HG03565 (cell line): ENCODE results near the gene RFC1.
"Not testable (repeated sequence)": the region's sequence is repeated elsewhere in the genome, so short reads cannot be mapped to it uniquely, and the experiment has no call there.

ENCODE experiments used
- ATAC-seq: cut with Tn5 transposase; IDR thresholded peaks from one replicate; pipeline ENCODE4 v1.9.1; 2021; ENCODE audit warnings: mild to moderate bottlenecking, moderate library complexity; ENCODE audit not compliant: unreplicated experiment

Gene RFC1

DNA sequence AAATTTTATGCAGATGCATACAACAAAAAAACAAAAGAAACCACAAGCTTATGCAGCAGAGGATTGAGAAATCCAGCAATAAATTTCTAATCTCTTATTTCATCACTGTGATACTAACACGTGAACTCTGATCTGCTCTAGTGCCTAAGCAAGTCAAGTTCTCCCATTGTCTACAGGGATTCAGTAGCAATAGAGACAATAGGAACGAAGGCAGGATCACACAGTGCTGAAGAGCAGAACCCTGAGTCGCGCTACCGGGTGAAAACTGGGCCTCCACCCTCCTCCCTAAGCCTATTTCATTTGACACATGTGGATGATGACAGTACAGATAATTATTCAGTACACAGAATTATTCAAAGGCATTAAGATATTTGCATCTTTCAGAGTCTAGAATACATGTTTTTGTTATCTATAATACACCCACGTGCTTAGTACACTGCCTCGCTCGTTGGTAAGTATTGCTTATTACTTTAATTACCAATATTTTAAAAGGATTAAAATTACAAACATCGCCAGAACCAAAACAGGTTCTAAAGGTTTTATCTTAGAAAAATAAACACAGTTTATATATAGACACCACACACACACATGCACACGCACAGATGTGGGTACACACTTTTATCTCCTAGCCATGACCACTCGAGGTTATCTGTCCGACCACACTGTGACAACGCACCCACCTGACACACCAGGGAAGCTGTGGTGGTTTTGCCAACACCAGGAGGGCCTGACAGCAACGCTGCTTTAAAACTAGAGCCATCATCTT, 60.1 kb downstream of the RFC1 start:
- ATAC-seq = no peak

GRCh38 chr4:39304651-39305050, 61.5 kb downstream of the RFC1 start:
- ATAC-seq = no peak

DNA sequence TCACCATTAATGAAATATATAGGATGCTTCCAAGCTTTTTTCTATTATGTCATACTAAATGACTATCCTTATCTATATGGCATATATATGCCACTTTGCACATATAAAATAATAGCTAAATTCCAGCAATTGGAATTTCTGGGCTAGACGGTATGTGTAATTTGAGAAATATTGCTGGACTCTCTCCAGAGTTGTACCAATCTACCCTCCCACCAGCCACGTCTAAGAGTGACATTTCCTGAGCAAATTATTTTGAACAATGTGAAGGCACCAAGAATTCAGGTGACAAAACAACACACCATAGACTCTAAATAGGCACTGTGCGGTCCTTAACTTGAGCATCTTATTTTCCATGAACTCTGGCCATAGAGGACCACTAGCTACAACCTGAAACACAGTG, 62.3 kb downstream of the RFC1 start:
- ATAC-seq = no peak

DNA sequence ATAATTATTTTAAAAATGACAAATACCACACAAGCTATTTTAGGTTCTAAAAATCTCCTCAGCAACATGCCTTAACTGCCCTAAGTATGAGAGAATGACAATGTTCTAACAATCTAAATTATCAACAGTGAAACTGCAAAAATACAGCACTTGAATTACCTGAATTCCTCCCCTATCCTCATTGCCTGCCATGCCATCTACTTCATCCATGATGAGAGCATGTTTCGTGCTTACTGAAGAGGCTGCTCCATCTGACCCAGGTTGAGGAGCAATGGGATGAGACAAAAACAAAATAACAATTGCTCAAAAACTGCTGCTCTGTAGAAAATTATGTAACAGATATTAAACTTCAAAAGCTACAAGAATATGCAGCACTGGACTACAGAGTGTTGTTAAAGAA, 63.3 kb downstream of the RFC1 start:
- ATAC-seq = no peak

GRCh38 chr4:39295784-39296183, 70.4 kb downstream of the RFC1 start:
- no peak for ATAC-seq

GRCh38 chr4:39292433-39292832, 73.7 kb downstream of the RFC1 start:
- ATAC-seq = not testable (repeated sequence)

GRCh38 chr4:39291686-39292085, 74.5 kb downstream of the RFC1 start:
- ATAC-seq = no peak

DNA sequence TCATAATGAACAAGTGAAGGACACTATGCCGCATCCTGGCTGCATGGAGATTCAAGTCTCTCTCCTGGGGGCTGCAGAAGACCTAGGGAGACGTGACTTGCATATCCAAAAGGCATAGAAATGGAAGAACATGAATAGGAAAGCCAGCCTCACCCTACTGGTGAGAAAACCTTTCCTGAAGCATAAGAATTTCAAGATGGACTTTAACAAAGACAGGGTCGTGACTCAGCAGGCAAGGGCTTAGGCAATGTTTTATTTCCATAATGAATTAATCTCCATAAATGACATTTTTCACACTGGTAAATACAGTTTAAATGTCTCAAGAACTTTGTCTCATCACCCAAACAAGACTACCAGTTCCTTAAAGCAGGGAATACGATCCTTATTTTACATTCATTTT, 78.9 kb downstream of the RFC1 start:
- no peak for ATAC-seq

DNA sequence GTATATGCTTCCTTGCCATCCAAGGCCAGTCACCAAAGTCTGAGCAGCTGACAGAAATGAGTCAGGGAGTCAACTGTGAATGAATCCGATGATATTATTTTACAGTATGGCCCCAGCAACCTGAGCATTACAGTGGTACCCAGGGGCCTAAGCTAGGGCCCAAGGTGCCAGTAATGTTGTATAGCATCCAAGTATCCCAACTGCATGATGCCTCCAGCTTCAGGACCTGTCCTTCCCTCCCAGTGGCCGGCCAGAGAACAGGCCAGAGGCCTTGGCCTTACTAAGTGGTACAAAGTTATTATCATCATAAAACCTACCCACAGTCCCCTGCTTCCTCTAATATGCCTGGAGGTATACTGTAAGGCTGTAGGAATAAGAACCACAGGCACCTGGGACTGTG, 79.9 kb downstream of the RFC1 start:
- no peak for ATAC-seq

DNA sequence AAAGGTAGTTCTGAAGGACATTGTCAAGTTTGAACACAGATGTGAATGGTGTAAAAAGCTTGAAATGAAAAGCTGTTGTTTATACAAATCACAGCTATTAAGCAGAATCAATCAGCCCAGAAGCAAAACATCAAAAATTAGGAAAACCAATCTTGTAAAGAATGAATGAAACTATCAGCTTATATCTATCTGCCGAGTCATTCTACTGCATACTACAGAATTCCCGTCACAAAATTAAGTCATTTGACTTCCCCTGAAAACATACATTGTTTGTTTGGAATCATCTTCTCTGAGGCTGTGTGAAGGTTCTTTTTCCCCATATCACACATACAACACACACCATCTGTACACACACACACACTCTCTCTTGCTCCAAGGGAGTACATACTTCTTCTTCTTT, 80.3 kb downstream of the RFC1 start:
- no peak for ATAC-seq

- no peak for ATAC-seq
Observed at GRCh38 chr4:39285111-39285795, 80.9 kb downstream of the RFC1 start.

GRCh38 chr4:39280770-39281169, 85.4 kb downstream of the RFC1 start:
- no peak for ATAC-seq

DNA sequence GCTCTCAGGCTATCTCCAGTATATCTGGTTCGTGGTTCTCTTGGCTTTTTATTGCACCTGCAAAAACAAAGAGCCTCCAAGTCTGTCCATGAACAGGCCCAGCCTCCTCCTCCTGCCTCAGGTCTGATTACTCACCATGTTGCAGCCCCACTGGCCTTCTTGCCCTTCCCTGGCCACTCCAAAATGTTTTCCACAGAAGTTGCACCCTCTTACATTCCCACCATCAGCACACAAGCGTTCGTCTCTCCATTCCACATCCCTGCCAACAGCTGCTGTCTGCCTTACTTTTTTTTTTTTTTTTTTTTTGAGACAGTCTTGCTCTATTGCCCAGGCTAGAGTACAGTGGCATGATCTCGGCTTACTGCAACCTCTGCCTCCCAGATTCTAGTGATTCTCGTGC, 86.7 kb downstream of the RFC1 start:
- no peak for ATAC-seq

DNA sequence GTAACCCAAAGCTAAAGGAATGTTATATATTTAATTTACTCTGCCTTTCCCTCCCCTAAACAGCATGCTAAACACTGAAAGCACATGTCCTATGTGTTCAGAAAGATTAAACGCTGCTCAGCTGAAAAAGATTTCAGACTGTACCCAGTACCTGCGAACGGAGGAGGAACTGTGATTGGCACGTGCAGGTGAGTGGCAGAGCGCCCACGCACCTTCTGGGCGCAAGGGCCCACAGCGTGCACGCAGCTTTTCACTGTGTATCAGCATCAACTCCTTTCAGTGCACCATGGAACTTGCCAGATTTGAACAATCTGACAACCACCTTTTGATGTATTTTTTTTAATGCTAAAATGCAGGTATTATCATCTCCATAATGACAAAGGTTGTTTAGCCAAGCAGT, 87.7 kb downstream of the RFC1 start:
- ATAC-seq = no peak

DNA sequence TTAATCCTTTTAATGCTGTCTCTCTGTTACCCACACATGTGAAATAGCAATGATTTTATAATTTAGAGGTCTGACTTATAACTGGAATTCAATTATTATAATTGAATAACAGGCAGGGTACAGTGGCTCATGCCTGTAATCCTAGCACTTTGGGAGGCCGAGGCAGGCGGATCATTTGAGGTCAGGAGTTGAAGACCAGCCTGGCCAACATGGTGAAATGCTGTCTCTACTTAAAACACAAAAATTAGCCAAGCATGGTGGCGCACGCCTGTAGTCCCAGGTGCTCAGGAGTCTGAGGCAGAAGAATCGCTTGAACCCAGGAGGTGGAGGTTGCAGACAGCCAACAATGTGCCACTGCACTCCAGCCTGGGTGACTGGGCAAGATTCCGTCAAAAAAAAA, 88.5 kb downstream of the RFC1 start:
- not testable (repeated sequence) for ATAC-seq

- no peak for ATAC-seq
Observed at GRCh38 chr4:39274503-39274902, 91.7 kb downstream of the RFC1 start.

GRCh38 chr4:39263895-39264294, 102.3 kb downstream of the RFC1 start:
- ATAC-seq = no peak

DNA sequence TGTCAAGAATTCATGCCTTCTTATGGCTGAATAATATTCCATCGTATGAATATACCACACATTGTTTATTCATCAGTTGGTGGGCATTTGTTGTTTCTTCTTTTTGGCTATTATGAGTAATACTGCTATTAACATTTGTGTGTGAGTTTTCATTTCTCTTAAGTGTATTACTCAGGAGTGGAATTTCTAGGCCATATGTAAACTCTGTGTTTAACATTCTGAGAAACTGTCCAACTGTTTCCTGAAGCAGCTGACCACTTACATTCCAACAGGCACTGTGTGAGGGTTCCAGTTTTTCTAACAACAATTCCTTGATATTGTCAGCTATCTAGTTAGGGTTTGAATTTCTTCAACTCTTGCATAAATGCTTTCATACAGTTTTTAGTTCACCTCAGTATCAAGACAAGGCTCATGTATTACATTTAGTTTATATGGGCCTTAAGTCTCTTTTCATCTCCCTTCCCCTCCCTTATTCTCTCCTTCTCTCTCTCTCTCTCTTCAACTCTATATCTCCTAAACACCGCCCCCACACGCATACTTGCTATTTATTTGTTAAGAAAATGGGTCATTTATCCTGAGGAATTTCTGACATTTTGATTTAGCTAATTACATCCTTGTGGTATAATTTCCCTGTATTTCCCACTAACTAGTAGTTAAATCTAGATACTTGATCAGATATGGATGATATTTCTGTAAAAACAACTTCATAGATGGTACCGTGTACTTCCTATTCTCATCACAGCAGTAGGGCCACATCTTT, 106.4 kb downstream of the RFC1 start:
- ATAC-seq = no peak

DNA sequence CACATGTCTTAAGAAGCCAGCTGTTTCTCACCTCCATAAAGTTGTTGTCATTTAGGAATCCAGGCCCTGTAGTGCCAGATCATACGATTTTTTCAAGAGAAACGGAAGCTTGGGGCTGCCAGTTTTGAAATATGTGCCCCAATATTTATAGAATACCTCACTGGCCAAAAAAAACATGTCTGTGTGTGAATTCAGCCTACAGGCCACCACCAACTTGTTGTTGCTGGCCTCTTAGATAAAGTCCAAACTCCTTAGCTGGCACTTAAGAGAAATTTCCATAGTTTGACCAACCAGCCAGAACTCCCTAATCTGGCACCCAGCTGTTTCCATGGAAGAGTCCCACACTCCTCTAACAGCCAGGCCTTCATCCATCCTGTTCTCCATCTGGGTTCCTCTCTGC, 109.7 kb downstream of the RFC1 start:
- ATAC-seq = no peak

DNA sequence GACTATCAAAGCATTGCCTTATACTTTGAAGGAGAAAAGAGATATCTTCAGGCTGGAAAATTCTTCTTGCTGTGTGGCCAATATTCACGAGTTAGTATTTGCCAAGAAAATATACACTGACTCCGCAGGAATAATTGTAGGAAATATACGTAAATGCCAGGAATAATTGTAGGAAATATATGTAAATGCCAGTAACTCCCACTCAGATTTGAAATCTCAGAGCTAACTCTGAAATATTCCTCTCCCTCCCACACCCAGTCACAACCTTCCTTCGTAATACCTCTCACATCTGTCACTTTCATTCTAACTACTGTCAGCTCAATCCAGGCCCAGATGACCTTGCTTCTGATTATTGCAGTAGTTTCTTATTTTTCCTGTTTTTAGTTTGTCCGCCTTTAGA, 110.3 kb downstream of the RFC1 start:
- ATAC-seq = no peak

GRCh38 chr4:39255266-39255665, 110.9 kb downstream of the RFC1 start:
- no peak for ATAC-seq

GRCh38 chr4:39243462-39243861, 122.7 kb downstream of the RFC1 start:
- ATAC-seq = no peak
